Upper lobe of right lung (tissue), 1 donor: Measurements from ENCODE around the gene HLX. TPM values are rescaled to one million over a fixed set of nuclear protein-coding genes. Genes with fewer than 3 reads are reported as not detected.
A peak's percentile ranks its signal among the peaks of the same experiment; 100 is the strongest.

ENCODE experiments used
- ATAC-seq: fragments of 200-7000 bp; cut with Tn5 transposase; one replicate; pipeline ENCODE4 v1.9.1; 2020; ENCODE audit warnings: mild to moderate bottlenecking, moderate library complexity
- DNase-seq: peaks from one replicate; pipeline ENCODE4 v3.0.0-alpha.2; 2020
- H3K27ac ChIP-seq: fragments of 200-600 bp; one replicate; pipeline ENCODE4 v1.8.0; 2022
- H3K27me3 ChIP-seq: fragments of 200-600 bp; one replicate; pipeline ENCODE4 v1.8.0; 2022; ENCODE audit warnings: mild to moderate bottlenecking
- H3K36me3 ChIP-seq: fragments of 200-600 bp; one replicate; pipeline ENCODE4 v1.8.0; 2022
- H3K4me1 ChIP-seq: fragments of 200-600 bp; one replicate; pipeline ENCODE4 v1.8.0; 2022
- H3K4me3 ChIP-seq: fragments of 200-600 bp; one replicate; pipeline ENCODE4 v1.8.0; 2022; ENCODE audit warnings: mild to moderate bottlenecking
- H3K9me3 ChIP-seq: fragments of 200-600 bp; one replicate; pipeline ENCODE4 v1.8.0; 2022
- intact Hi-C: fragments of 100-400 bp; cut with DNase I; formaldehyde crosslinking; loops from one replicate; pipeline ENCODE4 v1.11.0; 2022
- total RNA-seq: library from RNA; stranded (reverse); fragmentation: NEBNext Ultra II Directional; extraction: Animal tissue kit (Norgen Biotek cat#: 25700); gene quantifications from one replicate; pipeline ENCODE4 v1.2.1, GENCODE V29; 2021
- TF ChIP-seq, protein P1 (sequence below): fragments of 200-600 bp; IDR thresholded peaks from one replicate; pipeline ENCODE4 v1.8.0; 2022; ENCODE audit warnings: antibody characterized with exemption
- donor health status: DM: no; HTN: yes; CAD: no; lungs with severe emphysema.

Gene HLX
- total RNA-seq, 1 donor from 2014 or later = 14.9 TPM

DNA sequence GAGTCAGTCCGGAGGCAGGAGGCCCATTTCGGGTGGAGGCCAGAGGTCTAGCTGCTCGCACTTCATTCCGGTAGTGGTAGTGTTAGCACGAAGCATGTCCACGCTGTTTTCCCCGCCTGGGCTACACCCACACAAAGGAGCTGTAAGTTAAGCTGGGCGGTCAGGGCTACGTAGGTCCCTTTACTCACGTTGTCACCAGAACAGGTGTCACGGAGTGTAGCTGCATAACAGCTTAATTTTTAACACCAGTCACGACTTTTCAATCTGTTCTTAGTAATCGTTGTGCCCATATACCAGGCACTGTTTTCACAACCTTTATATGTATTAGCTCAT is 15.6 kb downstream of the HLX start:
- Histone ChIP-seq H3K36me3 (no peaks in the 10 kb centered on the region), H3K4me1 (peaks cover 6% of the 10 kb centered on the region), H3K9me3 (no peaks in the 10 kb centered on the region), H3K27me3 (peaks cover 63% of the 10 kb centered on the region), H3K27ac (no peak overlapping the region), H3K4me3 (no peak overlapping the region)
- intact Hi-C loops = no loop called here
- ATAC-seq = peak; percentile 12
- TF ChIP-seq, protein P1, sequence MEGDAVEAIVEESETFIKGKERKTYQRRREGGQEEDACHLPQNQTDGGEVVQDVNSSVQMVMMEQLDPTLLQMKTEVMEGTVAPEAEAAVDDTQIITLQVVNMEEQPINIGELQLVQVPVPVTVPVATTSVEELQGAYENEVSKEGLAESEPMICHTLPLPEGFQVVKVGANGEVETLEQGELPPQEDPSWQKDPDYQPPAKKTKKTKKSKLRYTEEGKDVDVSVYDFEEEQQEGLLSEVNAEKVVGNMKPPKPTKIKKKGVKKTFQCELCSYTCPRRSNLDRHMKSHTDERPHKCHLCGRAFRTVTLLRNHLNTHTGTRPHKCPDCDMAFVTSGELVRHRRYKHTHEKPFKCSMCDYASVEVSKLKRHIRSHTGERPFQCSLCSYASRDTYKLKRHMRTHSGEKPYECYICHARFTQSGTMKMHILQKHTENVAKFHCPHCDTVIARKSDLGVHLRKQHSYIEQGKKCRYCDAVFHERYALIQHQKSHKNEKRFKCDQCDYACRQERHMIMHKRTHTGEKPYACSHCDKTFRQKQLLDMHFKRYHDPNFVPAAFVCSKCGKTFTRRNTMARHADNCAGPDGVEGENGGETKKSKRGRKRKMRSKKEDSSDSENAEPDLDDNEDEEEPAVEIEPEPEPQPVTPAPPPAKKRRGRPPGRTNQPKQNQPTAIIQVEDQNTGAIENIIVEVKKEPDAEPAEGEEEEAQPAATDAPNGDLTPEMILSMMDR = no peak
- DNase-seq = no peak

- ATAC-seq = no peak
Observed at GRCh38 chr1:220895412-220895946, 16.2 kb downstream of the HLX start.

DNA sequence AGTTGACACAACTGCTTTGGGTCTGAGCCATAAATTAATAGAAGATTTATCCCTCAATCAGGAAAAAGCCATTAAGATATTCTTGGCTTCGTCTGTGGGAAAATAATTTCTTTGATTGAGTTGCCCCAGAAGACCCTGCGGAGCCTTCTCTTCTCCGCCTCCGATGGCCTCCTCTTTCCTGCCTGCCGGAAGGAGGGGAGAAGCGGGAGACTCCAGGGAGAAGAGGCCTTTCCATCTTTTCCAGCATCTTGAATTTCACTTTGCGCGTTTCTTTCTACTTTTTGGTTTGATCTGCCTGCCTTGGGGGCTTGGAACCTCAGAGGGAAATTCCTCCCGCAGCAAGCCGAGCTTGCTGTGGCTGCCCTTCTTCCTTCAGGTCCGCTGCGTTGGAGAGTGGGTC is 16.8 kb downstream of the HLX start:
- intact Hi-C loops = no loop called here
- Histone ChIP-seq H3K4me1 (peaks cover 6% of the 10 kb centered on the region), H3K9me3 (no peaks in the 10 kb centered on the region), H3K36me3 (no peaks in the 10 kb centered on the region), H3K27me3 (peaks cover 51% of the 10 kb centered on the region), H3K27ac (no peak overlapping the region), H3K4me3 (no peak overlapping the region)
- DNase-seq (no peak), ATAC-seq (no peak)
- TF ChIP-seq, protein P1 = no peak

More at GRCh38 chr1:220895412-220895946, 16.2 kb downstream of the HLX start:
- TF ChIP-seq, protein P1 = no peak
- Histone ChIP-seq H3K4me1 (peaks cover 6% of the 10 kb centered on the region), H3K9me3 (no peaks in the 10 kb centered on the region), H3K36me3 (no peaks in the 10 kb centered on the region), H3K27me3 (peaks cover 57% of the 10 kb centered on the region), H3K4me3 (no peak overlapping the region), H3K27ac (no peak overlapping the region)
- intact Hi-C loops = no loop called here
- DNase-seq = no peak

- Histone ChIP-seq H3K4me3 (no peak overlapping the region), H3K27ac (no peak overlapping the region), H3K36me3 (no peaks in the 10 kb centered on the region), H3K27me3 (peaks cover 6% of the 10 kb centered on the region), H3K4me1 (no peaks in the 10 kb centered on the region), H3K9me3 (no peaks in the 10 kb centered on the region)
- DNase-seq (no peak), ATAC-seq (no peak)
- TF ChIP-seq, protein P1 = no peak
- intact Hi-C loops = no loop called here
Observed at GRCh38 chr1:220900842-220901241, 21.6 kb downstream of the HLX start.

DNA sequence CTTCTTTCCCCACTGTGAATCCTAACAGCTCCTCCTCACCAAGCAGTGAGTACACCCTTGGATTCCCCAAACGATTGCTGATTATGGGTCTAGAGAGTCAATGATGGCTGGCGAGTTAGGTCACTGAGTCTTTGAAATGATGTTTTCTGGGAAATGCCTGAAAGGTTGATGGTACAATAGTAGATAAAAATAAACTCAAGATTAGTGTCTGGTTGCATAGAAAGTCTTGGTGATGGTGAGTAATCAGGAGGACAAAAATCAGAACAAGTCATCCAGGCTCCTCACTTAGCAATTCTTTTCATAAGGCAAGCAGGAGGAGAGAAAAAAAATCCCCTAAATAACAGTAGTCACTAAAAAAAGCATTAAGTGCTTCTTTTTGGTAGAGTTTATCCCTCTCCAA is 22.6 kb downstream of the HLX start:
- DNase-seq = no peak
- Histone ChIP-seq H3K27me3 (no peaks in the 10 kb centered on the region), H3K4me3 (no peak overlapping the region), H3K27ac (no peak overlapping the region), H3K4me1 (no peaks in the 10 kb centered on the region), H3K36me3 (no peaks in the 10 kb centered on the region), H3K9me3 (no peaks in the 10 kb centered on the region)
- TF ChIP-seq, protein P1 = no peak
- ATAC-seq = no peak
- intact Hi-C loops = no loop called here

DNA sequence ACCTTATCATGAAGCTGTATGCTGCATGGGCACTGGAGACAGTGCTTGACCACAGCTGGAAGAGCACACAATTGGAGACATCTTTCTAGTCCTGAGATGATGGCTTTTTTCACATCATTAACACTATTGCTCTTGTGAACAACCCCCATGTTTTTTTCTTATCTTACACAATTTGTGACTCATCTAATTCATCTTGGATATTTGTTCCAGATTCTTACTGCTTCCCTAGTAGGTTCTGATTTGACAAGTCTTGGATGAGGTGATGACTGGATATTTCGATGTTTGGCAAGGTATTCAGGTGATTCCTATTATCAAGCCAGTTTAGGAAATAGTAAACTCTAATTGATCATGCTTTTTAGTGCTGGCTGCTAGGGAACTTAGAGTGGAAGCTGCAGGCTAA is 23.7 kb downstream of the HLX start:
- ATAC-seq = no peak
- no peak overlapping the region for H3K27ac ChIP-seq
- intact Hi-C loops = no loop called here

More for the DNA sequence above, 23.7 kb downstream of the HLX start:
- DNase-seq = no peak
- TF ChIP-seq, protein P1 = no peak
- Histone ChIP-seq H3K4me1 (no peaks in the 10 kb centered on the region), H3K27me3 (no peaks in the 10 kb centered on the region), H3K36me3 (no peaks in the 10 kb centered on the region), H3K9me3 (no peaks in the 10 kb centered on the region), H3K4me3 (no peak overlapping the region)
